Mesenteric fat pad (tissue), 1 donor: ENCODE measurements around the gene RPL39L. TPM values are rescaled to one million over a fixed set of nuclear protein-coding genes. Genes with fewer than 3 reads are reported as not detected.

Experiments
- DNase-seq: peaks from one replicate; pipeline ENCODE4 v3.0.0-alpha.2; 2020; ENCODE audit warnings: low spot score
- total RNA-seq: library from RNA; stranded (reverse); fragmentation: NEBNext Ultra II Directional; extraction: Animal tissue kit (Norgen Biotek cat#: 25700); gene quantifications from one replicate; pipeline ENCODE4 v1.2.1, GENCODE V29; 2021
- donor health status: DM: yes; HTN: yes; CAD: no.

The RPL39L gene
- total RNA-seq, 1 donor from 2014 or later, result 6.5 TPM

DNA sequence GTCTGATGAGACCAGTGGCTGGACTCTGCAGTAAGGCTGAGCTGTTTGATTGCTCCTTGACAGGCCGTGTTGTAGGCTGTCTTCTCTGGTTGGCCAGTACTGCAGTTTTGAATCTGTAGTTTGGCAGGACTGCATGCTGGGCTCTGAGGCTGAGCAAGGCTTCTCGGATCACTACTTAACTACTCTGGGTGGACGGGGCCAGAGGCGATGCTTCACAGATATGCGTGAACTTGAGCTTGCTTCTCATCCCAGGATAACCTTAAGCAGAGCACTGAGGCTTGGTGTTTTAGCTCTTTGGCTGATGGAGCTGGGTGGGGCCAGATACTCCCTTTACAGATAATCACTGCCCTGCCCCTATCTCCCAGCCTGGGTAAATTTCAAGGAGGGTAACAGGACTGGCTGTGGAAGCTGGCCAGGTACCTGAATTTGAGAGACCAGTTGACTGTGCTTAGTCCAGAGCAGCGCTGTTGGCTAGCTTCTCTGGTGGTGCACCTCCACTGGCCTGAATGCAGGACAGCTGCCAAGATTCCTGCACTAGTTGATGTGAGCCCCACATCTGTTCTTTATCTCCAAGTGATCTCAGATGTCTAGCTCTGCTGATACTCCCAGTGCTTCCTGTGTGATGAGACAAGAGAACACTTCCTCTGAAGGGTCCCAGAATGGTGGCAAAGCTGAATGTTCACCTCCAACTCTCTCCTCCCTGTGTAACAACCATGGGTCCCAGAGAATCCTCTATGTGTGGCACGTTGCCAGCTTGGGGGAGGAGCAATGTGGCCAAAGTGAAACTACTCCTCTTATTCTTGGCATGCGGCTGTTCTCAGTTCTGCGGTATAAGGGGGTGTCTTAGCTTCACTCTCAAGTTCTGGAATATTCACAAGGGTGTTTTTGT, 37.9 kb downstream of the RPL39L start:
- no peak for DNase-seq

GRCh38 chr3:187098923-187099512, 40.3 kb downstream of the RPL39L start:
- DNase-seq, result no peak

- DNase-seq, result no peak
These were observed 46.0 kb downstream of the RPL39L start for GRCh38 chr3:187093320-187093719.

GRCh38 chr3:187088701-187089100, 50.6 kb downstream of the RPL39L start:
- DNase-seq, result no peak

DNA sequence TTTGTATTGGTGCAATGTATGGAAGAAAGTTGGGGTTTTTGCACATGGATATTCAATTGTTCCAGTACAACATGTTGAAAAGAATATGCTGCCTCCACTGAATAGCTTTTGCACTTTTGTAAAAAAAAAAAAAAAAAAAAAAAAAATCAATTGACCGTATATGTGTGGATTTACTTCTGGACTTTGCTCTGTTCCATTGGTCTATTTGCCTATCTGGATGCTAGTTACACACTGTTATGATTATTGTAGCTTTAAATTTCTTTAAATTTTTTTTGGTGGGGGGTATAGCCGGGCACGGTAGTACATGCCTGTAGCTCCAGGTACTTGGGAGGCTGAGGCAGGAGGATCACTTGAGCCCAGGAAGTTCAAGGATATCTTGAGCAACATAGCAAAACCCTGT, 52.5 kb downstream of the RPL39L start:
- DNase-seq, result no peak

DNA sequence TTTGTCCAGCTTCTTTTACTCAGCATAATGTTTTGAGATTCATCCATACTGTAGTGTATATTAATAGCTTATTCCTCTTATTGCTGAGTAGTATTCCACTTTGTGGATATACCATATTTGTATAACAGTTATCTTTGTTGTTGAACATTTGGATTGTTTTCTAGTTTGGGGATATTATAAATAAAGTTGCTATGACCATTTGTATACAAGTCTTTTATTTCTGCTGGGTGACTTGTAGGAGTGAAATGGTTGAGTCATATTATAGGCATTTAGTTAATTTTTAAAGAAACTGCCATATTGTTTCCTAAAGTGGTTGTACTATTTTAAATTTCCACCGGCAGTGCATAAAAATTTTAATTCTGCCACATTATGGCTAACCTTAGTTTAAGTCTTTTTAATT, 53.4 kb downstream of the RPL39L start:
- DNase-seq, result no peak

DNA sequence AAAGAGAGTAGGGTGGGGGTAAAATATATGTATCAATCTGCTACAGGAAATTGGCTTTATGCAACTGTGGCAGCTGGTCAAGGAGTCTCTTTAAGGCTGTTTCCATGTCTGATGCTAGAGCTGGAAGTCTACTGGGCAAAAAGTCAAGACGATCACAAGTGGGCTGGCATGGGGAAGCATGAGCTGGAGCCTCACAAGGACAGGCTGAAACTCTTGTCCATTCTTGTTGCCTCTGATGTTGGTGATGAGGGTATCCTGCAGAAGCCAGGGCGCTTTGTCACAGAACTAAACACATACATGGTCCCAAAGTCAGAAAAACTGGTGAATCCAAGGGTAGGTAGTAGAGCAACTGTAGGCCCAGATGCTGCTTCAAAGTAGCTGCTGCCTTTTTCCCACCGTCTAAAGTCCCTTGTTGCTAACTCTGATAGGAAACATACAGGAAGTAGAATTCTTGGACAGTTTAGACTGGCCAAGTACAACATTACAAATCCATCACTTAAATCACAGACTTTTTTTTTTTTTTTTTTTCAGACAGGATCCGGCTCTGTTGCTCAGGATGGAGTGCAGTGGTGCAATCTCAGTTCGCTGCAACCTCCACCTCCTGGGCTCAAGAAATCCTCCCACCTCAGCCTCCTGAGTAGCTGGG, 54.2 kb downstream of the RPL39L start:
- no peak for DNase-seq

- DNase-seq, result no peak
These were observed 54.7 kb downstream of the RPL39L start for GRCh38 chr3:187084580-187084979.

DNA sequence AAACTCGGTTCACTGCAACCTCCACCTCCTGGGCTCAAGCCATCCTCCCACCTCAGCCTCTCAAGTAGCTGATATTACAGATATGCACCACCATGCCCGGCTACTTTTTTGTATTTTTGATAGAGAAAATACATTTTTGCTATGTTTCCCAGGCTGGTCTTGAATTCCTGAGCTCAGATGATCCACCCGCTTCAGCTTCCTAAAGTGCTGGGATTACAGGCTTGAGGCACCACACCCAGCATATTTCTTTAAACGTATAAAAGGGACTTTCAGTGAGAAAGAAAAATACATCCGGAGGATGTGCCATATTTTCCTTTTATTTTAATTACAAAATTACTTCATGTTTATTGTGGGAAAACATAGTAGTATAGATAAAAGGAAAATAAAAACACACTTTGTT, 55.2 kb downstream of the RPL39L start:
- no peak for DNase-seq

- no peak for DNase-seq
These were observed 56.4 kb downstream of the RPL39L start for GRCh38 chr3:187082758-187083375.

- no peak for DNase-seq
These were observed 58.4 kb downstream of the RPL39L start for GRCh38 chr3:187080799-187081450.

DNA sequence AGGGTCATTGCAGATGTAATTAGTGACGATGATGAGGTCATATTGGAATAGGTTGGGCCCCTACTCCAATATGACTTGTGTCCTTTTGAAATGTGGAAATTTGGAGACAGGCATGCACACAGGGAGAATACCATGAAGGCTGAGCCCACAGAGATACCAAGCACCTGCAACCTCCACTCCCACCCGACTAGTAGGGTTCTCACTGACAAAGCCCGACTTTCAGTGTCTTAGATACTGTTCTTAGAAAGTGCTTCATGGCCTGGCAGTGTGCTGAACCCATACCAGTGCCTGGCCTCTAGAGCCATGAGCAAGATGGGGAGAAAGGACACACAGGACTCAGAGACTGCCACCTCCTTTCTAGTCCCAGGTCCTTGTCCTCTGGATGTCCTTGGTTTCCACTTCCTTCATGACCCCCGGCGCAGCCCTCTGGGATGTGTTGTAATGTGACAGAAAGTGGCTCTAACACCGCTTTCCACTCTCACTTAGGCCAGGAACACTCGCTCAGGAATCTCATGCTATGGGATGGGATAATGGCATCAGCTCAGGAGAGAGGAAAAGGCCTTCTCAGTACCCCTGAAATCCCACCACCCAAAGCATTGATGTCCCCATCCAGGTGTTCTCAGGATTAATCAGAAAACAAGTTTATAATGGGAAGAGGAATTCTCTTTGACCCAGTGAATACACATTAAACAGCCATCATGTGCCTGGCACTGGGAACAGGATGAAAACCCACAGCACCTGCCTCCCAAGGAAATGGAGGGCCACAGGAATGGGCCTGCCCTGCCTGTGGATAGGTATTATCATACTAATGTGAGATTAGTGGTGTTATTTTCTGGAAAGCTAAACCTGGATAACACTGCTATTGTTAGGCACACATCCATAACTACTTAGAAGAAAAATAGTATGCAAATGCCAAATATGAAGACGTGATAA, 59.9 kb downstream of the RPL39L start:
- no peak for DNase-seq

GRCh38 chr3:187077537-187077936, 61.8 kb downstream of the RPL39L start:
- DNase-seq, result no peak

DNA sequence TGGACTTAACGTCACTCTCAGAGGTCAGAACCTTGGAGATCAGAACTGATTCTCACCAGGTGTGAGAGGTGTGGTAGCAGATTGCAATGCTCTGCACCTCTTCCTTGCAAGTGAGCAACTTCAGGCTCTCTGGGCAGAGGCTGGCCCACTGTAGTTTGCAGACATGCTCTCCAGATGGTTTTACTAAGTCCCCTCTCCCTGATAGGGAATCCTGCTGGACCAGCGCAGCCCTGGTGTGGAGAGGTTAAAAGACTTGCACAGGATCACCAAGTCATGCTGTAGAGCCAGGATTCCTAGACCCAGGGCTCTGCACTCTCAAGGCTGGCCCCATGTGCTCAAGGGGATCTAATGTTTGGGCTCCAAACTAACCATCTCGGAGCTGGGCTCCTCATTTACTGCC, 62.2 kb downstream of the RPL39L start:
- DNase-seq, result no peak

- no peak for DNase-seq
These were observed 63.0 kb downstream of the RPL39L start for GRCh38 chr3:187076297-187076696.

DNA sequence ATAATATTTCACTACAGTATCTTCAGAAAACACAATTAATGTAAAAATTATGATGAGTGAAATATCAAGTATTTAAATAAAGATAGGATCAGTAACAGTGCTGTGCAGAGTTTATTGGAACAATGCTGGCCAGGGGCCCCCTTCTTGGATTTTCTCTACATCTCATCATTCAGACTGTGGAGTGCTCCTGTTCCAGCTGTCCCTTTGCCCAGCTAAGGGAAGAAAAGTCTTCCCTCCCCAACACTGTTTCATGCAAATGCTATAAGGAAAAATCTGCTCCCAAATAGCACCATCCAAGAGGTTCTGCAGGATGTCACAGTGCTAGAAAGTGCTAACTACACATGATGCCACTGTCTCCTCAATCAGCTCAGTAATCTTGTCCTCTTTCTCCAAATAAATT, 64.5 kb downstream of the RPL39L start:
- no peak for DNase-seq

- no peak for DNase-seq
These were observed 65.7 kb downstream of the RPL39L start for GRCh38 chr3:187073581-187074098.

GRCh38 chr3:187072511-187072910, 66.8 kb downstream of the RPL39L start:
- no peak for DNase-seq

- DNase-seq, result no peak
These were observed 67.2 kb downstream of the RPL39L start for GRCh38 chr3:187072102-187072501.
